OCI-LY7 (cell line): ENCODE data around the gene SEMA4B. TPM values are rescaled to one million over a fixed set of nuclear protein-coding genes. Genes with fewer than 3 reads are reported as not detected.
A peak's percentile ranks its signal among the peaks of the same experiment; 100 is the strongest.

ENCODE experiments used
- BruUV-seq: library from RNA; stranded (reverse); fragments of 400-500 nt; replicated peaks from 2 replicates; lab custom pipeline; 2021; lab: Mats Ljungman, UMichigan
- CTCF ChIA-PET: fragments of 300-600 bp; sonication (Branson Sonifier 250); formaldehyde crosslinking; loops from one replicate; lab custom pipeline; 2022; ENCODE audit warnings: antibody characterized with exemption; ENCODE audit not compliant: unreplicated experiment; lab: Charles Lee
- POLR2A ChIA-PET: fragments of 300-600 bp; sonication (Branson Sonifier 250); formaldehyde crosslinking; loops from one replicate; lab custom pipeline; 2022; ENCODE audit warnings: antibody characterized with exemption; lab: Charles Lee
- DNase-seq: peaks from one replicate; pipeline ENCODE4 v3.0.0-alpha.2; 2015; ENCODE audit warnings: low spot score
- H2AFZ ChIP-seq: fragments of 200-600 bp; sonication (generic), shearing (Covaris generic); 2 replicates; pipeline ENCODE4 v1.6.1; 2014; ENCODE audit warnings: mild to moderate bottlenecking, antibody characterized with exemption, low read length, moderate library complexity
- H3K27ac ChIP-seq: fragments of 200-600 bp; sonication (generic); 2 replicates; pipeline ENCODE4 v1.5.1; 2014; ENCODE audit warnings: mixed run types, low read depth, mild to moderate bottlenecking, moderate library complexity, low read length, inconsistent platforms; ENCODE audit not compliant: poor library complexity, severe bottlenecking
- H3K36me3 ChIP-seq: fragments of 200-600 bp; sonication (generic); 2 replicates; pipeline ENCODE4 v1.6.1; 2014; ENCODE audit warnings: mild to moderate bottlenecking, antibody characterized with exemption, low read length, moderate library complexity, mixed read lengths; ENCODE audit not compliant: insufficient read depth
- H3K4me1 ChIP-seq: fragments of 200-600 bp; sonication (generic); 2 replicates; pipeline ENCODE4 v1.5.1; 2014; ENCODE audit warnings: mild to moderate bottlenecking, low read length; ENCODE audit not compliant: insufficient read depth, poor library complexity, severe bottlenecking
- H3K4me2 ChIP-seq: fragments of 200-600 bp; sonication (generic); 2 replicates; pipeline ENCODE4 v1.6.1; 2014; ENCODE audit warnings: mild to moderate bottlenecking, low read length
- H3K4me3 ChIP-seq: fragments of 200-600 bp; sonication (generic); 2 replicates; pipeline ENCODE4 v1.5.1; 2014; ENCODE audit warnings: mild to moderate bottlenecking, low read depth, low read length; ENCODE audit not compliant: poor library complexity, severe bottlenecking
- H3K79me2 ChIP-seq: fragments of 200-600 bp; sonication (generic); 2 replicates; pipeline ENCODE4 v1.6.1; 2016; ENCODE audit warnings: low read depth, mild to moderate bottlenecking, low read length, moderate library complexity, mixed read lengths; ENCODE audit not compliant: insufficient read depth
- H3K9me2 ChIP-seq: fragments of 200-600 bp; sonication (generic); 2 replicates; pipeline ENCODE4 v1.6.1; 2016; ENCODE audit warnings: mild to moderate bottlenecking, low read length, mixed read lengths; ENCODE audit not compliant: insufficient read depth
- H3K9me3 ChIP-seq: fragments of 200-600 bp; sonication (generic); 2 replicates; pipeline ENCODE4 v1.6.1; 2014; ENCODE audit warnings: mild to moderate bottlenecking, mixed run types, low read length, mixed read lengths
- H4K20me1 ChIP-seq: fragments of 200-600 bp; sonication (generic); 2 replicates; pipeline ENCODE4 v1.6.1; 2014; ENCODE audit warnings: mild to moderate bottlenecking, antibody characterized with exemption, low read length, moderate library complexity, mixed read lengths; ENCODE audit not compliant: insufficient read depth
- CTCF ChIP-seq: fragments of 200-600 bp; sonication (generic); conservative IDR thresholded peaks from 2 replicates; pipeline ENCODE4 v1.5.1; 2014; ENCODE audit warnings: mild to moderate bottlenecking, antibody characterized with exemption, low read length, moderate library complexity, mixed read lengths
- EZH2phosphoT487 ChIP-seq: fragments of 200-600 bp; sonication (generic); IDR thresholded peaks from 2 replicates; pipeline ENCODE4 v1.6.1; 2018; ENCODE audit warnings: low read depth, borderline replicate concordance, mild to moderate bottlenecking, mixed run types, antibody characterized with exemption, low read length, moderate library complexity, mixed read lengths
- intact Hi-C: fragments of 100-400 bp; cut with micrococcal nuclease; formaldehyde crosslinking; loops from one replicate; pipeline ENCODE4 v1.10.0; 2022; ENCODE audit not compliant: unreplicated experiment
- total RNA-seq, 2 experiments: library from RNA; depleted of rRNA in 1 of 2; stranded (reverse); fragments of >200 nt in 1 of 2; shearing (Covaris generic) in 1 of 2; gene quantifications; 2 replicates each; pipeline ENCODE4 v1.2.3, GENCODE V29; 2014 to 2022

The SEMA4B gene
- total RNA-seq, 2 experiments from 2014 or later, result 21.9 to 34.9 TPM

DNA sequence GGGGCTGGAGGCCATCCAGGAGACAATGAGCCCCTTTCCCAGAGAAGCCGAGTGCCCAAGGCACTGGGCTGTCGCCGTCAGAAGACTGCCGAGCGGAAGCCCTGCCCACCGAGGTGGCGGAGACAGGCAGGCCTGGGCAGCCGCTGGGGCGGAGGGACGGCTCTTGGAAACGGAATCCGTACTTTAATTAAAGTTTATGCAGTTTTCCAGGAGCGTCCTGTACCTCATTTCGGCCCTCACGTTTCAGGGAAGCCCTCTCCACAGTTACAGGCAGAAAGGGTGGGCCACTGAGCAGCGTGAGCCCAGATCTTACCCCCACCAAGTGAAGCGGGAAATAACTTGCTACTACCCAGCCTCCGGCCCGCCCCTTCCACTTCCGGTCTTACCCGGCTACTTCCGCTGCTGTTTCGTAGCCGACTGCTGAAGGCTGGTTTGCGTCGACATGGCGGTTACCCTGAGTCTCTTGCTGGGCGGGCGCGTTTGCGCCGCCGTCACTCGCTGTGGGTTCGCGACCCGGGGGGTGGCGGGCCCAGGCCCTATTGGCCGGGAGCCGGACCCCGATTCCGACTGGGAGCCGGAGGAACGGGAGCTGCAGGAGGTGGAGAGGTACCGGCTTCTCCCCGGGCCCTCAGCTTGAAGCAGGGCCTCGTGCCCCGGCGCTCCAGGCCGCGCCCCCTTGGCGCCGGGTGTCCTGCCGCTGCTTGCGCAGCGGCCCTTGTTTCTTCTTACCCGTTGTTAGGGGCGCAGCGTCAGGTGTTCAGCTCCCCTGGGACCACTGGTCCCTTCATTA, 64.3 kb downstream of the SEMA4B start, which contains the start of gene NGRN:
NGRN (plus strand) TSS at position 402 of the 790 bp plus-strand sequence; CDS start at position 443, 41 bp downstream.
- Histone ChIP-seq H3K4me2 (peak within 1 kb of the TSS; percentile 87), H3K4me3 (peak within 1 kb of the TSS; percentile 74), H3K4me1 (peaks cover 43% of the 10 kb centered on the region), H3K9me2 (no peaks in the 10 kb centered on the region), H3K36me3 (peaks cover 32% of the 10 kb centered on the region), H3K27ac (peak within 1 kb of the TSS; percentile 81), H3K79me2 (peaks cover 43% of the 10 kb centered on the region), H2AFZ (peak within 1 kb of the TSS; percentile 78), H4K20me1 (peaks cover 13% of the 10 kb centered on the region; the same call in 1 of the 2 replicates), H3K9me3 (no peaks in the 10 kb centered on the region)
- ChIA-PET CTCF (interaction anchor here (0.7 kb wide), 1 partner anchor 193 kb away, joined by 3 read pairs; no protein-coding TSS in a partner anchor), POLR2A (interaction anchor here (0.7 to 1.1 kb wide), 3 partner anchors 31 to 74 kb away, joined by 3 to 5 read pairs (median 4); partner anchors contain the start of gene GDPGP1)
- TF ChIP-seq CTCF (no peak), EZH2phosphoT487 (no peak)
- intact Hi-C loops, result loop anchor here (1.0 to 5.0 kb wide), 3 partner anchors 31 to 667 kb away; partner anchors contain the start of genes GDPGP1 and HDDC3
- peak; percentile 93 for DNase-seq
- BruUV-seq, result no TSS peak

DNA sequence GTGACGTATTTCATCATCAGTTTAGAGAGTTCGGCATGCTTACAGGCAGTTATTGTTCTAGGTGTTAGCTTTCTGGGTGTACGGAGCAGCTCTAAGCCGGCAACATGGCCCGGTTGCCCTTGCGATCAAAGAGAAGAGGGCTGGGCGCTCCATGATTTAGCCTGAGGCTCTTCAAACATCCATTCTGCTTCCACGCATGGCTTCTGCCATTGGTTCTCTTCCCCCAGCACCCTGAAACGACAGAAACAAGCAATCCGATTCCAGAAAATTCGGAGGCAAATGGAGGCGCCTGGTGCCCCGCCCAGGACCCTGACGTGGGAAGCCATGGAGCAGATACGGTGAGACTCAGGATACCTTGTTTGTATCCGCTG, 64.9 kb downstream of the SEMA4B start:
- Histone ChIP-seq H3K79me2 (peaks cover 48% of the 10 kb centered on the region), H3K9me2 (no peaks in the 10 kb centered on the region), H3K4me3 (peak overlapping the region; percentile 74), H2AFZ (peak overlapping the region; percentile 78; the same call in 1 of the 2 replicates), H3K4me2 (peak overlapping the region; percentile 87), H3K36me3 (peaks cover 38% of the 10 kb centered on the region), H3K9me3 (no peaks in the 10 kb centered on the region), H3K4me1 (peaks cover 43% of the 10 kb centered on the region), H4K20me1 (peaks cover 14% of the 10 kb centered on the region; the same call in 1 of the 2 replicates), H3K27ac (peak overlapping the region; percentile 81)
- intact Hi-C loops, result loop anchor here (5.0 kb wide), 1 partner anchor 666 kb away; the partner anchor contains the start of gene HDDC3
- no peak for TF ChIP-seq EZH2phosphoT487
- no peak for TF ChIP-seq CTCF
- POLR2A ChIA-PET, result interaction anchor here (0.7 to 1.1 kb wide), 3 partner anchors 32 to 74 kb away, joined by 3 to 5 read pairs (median 4); partner anchors contain the start of gene GDPGP1
- BruUV-seq, result no TSS peak
- CTCF ChIA-PET, result interaction anchor here (0.7 kb wide), 1 partner anchor 194 kb away, joined by 3 read pairs; no protein-coding TSS in a partner anchor
- DNase-seq, result no peak
